Heart right ventricle (tissue), 16 donors: ENCODE results near the gene IGFLR1. TPM values are rescaled to one million over a fixed set of nuclear protein-coding genes. Genes with fewer than 3 reads are reported as not detected.

ENCODE experiments used
- ATAC-seq, 8 donors: fragments of 200-7000 bp; cut with Tn5 transposase; one replicate each; pipeline ENCODE4 v1.9.1; 2020; ENCODE audit warnings: mild to moderate bottlenecking in 8 of 8, moderate library complexity in 8 of 8, moderate number of reproducible peaks in 1 of 8
- DNase-seq, 2 donors: peaks; one replicate each; pipeline ENCODE4 v3.0.0-alpha.2; 2020
- H3K27ac ChIP-seq, 10 donors: fragments of 200-600 bp; sonication (generic) in 2 of 10; one replicate each; pipeline versions ENCODE4 v1.5.0 to v1.8.0; 2020 to 2022; ENCODE audit warnings: mild to moderate bottlenecking in 3 of 10
- H3K27me3 ChIP-seq, 7 donors: fragments of 200-600 bp; one replicate each; pipeline ENCODE4 v1.8.0; 2021 to 2022; ENCODE audit warnings: mild to moderate bottlenecking in 2 of 7
- H3K36me3 ChIP-seq, 9 donors: fragments of 200-600 bp; sonication (generic) in 1 of 9; one replicate each; pipeline versions ENCODE4 v1.5.0 to v1.8.0; 2020 to 2022; ENCODE audit warnings: mild to moderate bottlenecking in 2 of 9
- H3K4me1 ChIP-seq, 9 donors: fragments of 200-600 bp; sonication (generic) in 1 of 9; one replicate each; pipeline versions ENCODE4 v1.5.0 to v1.8.0; 2020 to 2022; ENCODE audit warnings: mild to moderate bottlenecking in 4 of 9
- H3K4me3 ChIP-seq, 10 donors: fragments of 200-600 bp; sonication (generic) in 2 of 10; one replicate each; pipeline versions ENCODE4 v1.5.0 to v1.8.0; 2020 to 2022; ENCODE audit warnings: mild to moderate bottlenecking in 7 of 10, moderate library complexity in 2 of 10
- H3K9me3 ChIP-seq, 11 donors: fragments of 200-600 bp in 10 of 11; sonication (generic) in 2 of 11; one replicate each; pipeline versions ENCODE4 v1.5.0 to v1.8.0; 2013 to 2022; ENCODE audit warnings: mild to moderate bottlenecking in 2 of 11, control low read depth in 1 of 11, moderate library complexity in 1 of 11
- CTCF ChIP-seq, 9 donors: fragments of 200-600 bp; sonication (generic) in 2 of 9; IDR thresholded peaks; one replicate each; pipeline versions ENCODE4 v1.5.0 to v1.8.0; 2021 to 2022; ENCODE audit warnings: antibody characterized with exemption in 9 of 9, mild to moderate bottlenecking in 5 of 9, moderate library complexity in 1 of 9
- WGBS, 2 donors: extraction: QIAGEN DNeasy Blood & Tissue Kit; methylation state at CpG; one replicate each; pipeline ENCODE4 v1.1.7; 2013; ENCODE audit warnings: inconsistent platforms in 1 of 2; 5-methylcytosine and 5-hydroxymethylcytosine counted together
- intact Hi-C, 10 donors: fragments of 100-400 bp; cut with DNase I; formaldehyde crosslinking; loops; one replicate each; pipeline versions ENCODE4 v1.11.1 to v1.14.2; 2022
- polyA plus RNA-seq, 2 donors: library from polyadenylated mRNA; stranded (reverse); fragments of 200-250 nt; gene quantifications; one replicate each; pipeline ENCODE4 v1.2.3, GENCODE V29; 2013
- total RNA-seq, 10 donors: library from RNA; stranded (reverse); fragmentation: NEBNext Ultra II Directional in 3 of 10; extraction: Animal tissue kit (Norgen Biotek cat#: 25700) in 3 of 10; gene quantifications; one replicate each; pipeline versions ENCODE4 v1.2.1 to v1.2.4, GENCODE V29; 2021 to 2023
- donor health status: Arrhythmogenic right ventricular cardiomyopathy.
- donor health status: ischemic (EF 13 %, LVEDD 7.1; RV severe dilation, severe dysfunction).
- donor health status: healthy with polysubstance abuse.
- donor health status: DM: no; HTN: yes; CAD: no.
- donor health status: DM: no; HTN: no; CAD: no.
- donor health status: ischemic (EF 25% LVEDD 6.9; RV normal size, moderate dysfunction).
- donor health status: ischemic (EF 25% LVEDD 5.7; RV mildly dilated, moderate dysfunction).
- donor health status: healthy.
- donor health status: DM: yes; HTN: yes; CAD: no.
- donor health status: Ischemic cardiomyopathy.
- donor health status: ischemic (EF 35%, LVEDD 5.7; RV mildly dilated, moderate dysfunction).
- donor health status: nonischemic (EF 11% LVEDD 7.7; RV severe dilation, severe dysfunction).
- donor health status: DM: yes; HTN: yes; CAD: no.
- donor health status: PGD.
- donor health status: ischemic (EF 29% LVEDD 5.4; RV normal size, mild dysfunction).
- donor health status: nonischemic (EF 23%, LVEDD 6.1; RV moderate dilation, normal function).

The IGFLR1 gene
- total and polyA plus RNA-seq, 12 donors: 1.1 to 17.1 (median 2.5) TPM

DNA sequence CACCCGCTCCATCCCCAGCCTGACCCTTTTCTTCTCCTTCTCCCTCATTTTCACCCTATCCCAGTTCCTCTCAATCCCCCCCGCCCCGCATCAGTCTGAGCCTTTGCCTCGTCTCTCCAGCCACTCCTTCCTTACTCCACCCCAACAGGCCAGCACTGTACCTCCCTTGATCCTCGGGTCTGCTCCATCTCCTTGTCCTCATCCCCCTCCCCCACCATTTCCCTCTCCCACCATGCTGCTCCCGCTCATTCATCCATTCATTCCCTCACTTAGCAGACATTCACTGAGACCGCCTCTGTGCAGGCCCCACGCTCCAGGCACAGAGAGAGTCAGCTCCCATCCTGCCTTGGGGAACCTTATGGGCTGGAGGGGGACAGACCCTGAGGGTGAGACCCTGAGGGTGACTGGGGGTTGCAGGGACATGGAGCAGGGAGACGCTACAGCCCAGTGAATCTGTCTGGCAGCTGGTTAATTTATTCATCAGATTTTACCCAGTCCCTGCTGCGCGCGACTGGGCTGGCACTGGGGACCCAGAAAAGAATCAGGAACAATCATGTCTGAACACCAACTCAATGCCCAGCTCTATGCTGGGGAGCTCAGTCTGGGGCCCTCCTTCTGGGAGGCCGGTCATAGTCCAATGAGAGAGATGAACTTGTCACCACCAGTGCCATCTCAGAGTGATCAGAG lies 34.0 kb upstream of the IGFLR1 start:
- WGBS, 2 donors: 58 to 61% methylated on average over 12 to 13 of the region's 13 CpGs
- H3K36me3 ChIP-seq: peaks cover 0 to 38% (median 0%) of the 10 kb centered on the region in 9 donors
- no peaks in the 10 kb centered on the region for H3K9me3 ChIP-seq
- peak overlapping the region in 1 of 10 donors; percentile 54 for H3K27ac ChIP-seq
- ATAC-seq (no peak), DNase-seq (no peak)
- no peaks in the 10 kb centered on the region for H3K27me3 ChIP-seq
- no peak for TF ChIP-seq CTCF (IDR thresholded peaks at IDR 0.05)
- H3K4me1 ChIP-seq: peaks cover 0 to 18% (median 7%) of the 10 kb centered on the region in 9 donors
- peak overlapping the region; percentile 61 to 98 (median 85) for H3K4me3 ChIP-seq
- intact Hi-C loops: loop anchor here in 2 of 10 donors (10.0 kb wide), 1 partner anchor 159 kb away; the partner anchor contains the start of gene LRFN3 (in 2 of the 2)

DNA sequence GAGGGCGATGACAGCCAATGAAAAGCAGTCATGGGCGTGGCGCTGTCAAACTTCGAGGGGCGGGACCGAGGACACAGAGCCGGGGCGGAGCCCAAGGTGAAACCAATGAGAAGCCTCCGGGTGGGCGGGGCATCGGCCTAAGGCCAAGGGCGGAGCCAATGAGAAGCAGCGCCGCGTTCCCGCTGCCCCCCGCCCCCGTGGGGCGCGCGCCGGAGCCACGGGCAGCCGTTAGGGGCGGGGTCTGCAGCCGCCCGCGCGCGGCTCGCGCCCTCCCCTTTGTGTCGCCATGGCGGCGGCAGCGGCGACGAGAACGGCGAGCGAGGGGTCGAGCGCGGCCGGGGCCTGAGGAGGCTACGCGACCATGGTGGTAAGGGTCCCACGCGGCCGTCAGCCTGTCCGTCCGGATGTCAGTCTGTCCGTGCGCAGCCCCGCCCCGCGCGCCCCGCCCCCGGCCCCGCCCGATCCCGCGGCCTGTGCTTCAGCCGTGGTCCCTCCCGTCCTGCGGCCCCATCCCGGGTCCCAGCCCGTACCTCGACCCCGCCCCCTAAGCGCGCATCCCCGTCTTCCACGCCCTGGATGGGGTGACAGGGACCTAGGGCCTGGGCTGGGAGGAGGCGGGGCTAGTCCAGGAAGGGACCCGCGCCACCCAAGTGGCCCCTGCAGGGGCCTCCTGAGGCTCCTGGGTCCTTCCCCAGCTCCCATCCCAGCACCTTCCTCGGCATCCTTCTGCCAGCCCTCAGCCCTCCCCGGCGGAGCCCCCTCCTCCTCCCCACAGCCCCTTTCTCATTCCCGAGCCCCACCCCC lies 33.2 kb upstream of the IGFLR1 start, which contains the start of gene ARHGAP33:
TSS of gene ARHGAP33 (plus strand) at position 267 of the 804 bp plus-strand sequence. CDS start at position 362, 95 bp downstream.
- peaks cover 0 to 30% (median 0%) of the 10 kb centered on the region in 9 donors for H3K36me3 ChIP-seq
- WGBS, 2 donors: 0 to 1% methylated on average over 74 to 82 of the region's 82 CpGs
- peak within 1 kb of the TSS; percentile 61 to 98 (median 85) for H3K4me3 ChIP-seq
- peaks cover 0 to 18% (median 7%) of the 10 kb centered on the region in 9 donors for H3K4me1 ChIP-seq
- intact Hi-C loops: loop anchor here in 2 of 10 donors (10.0 kb wide), 1 partner anchor 159 kb away; the partner anchor contains the start of gene LRFN3 (in 2 of the 2)
- ATAC-seq: peak; percentile 97 to 100 (median 99)
- peak within 1 kb of the TSS in 7 of 10 donors; percentile 17 to 75 (median 58) for H3K27ac ChIP-seq
- peak; percentile 99 for DNase-seq
- no peaks in the 10 kb centered on the region for H3K27me3 ChIP-seq
- no peaks in the 10 kb centered on the region for H3K9me3 ChIP-seq
- no peak for TF ChIP-seq CTCF (IDR thresholded peaks at IDR 0.05)

DNA sequence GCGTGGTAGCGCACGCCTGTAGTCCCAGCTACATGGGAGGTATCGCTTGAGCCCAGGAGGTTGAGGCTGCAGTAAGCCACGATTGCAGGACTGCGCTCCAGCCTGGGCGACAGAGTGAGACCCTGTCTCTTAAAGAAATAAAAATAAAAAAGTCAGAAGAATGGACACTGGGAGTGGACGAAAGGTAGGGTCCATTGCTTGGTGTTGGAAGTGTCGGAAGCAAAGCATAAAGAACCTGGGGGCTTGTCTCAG lies 32.7 kb upstream of the IGFLR1 start:
- TF ChIP-seq CTCF (IDR thresholded peaks at IDR 0.05): no peak
- Histone ChIP-seq H3K4me1 (peaks cover 0 to 18% (median 7%) of the 10 kb centered on the region in 9 donors), H3K4me3 (peak overlapping the region; percentile 61 to 98 (median 85)), H3K9me3 (no peaks in the 10 kb centered on the region), H3K27me3 (no peaks in the 10 kb centered on the region), H3K27ac (no peak overlapping the region), H3K36me3 (peaks cover 0 to 25% (median 0%) of the 10 kb centered on the region in 9 donors)
- DNase-seq (no peak), ATAC-seq (peak in 5 of 8 donors; percentile 9 to 44 (median 24))
- intact Hi-C loops: loop anchor here in 2 of 10 donors (10.0 kb wide), 1 partner anchor 160 kb away; the partner anchor contains the start of gene LRFN3 (in 2 of the 2)
- 10 to 34% methylated on average over 9 of the region's 9 CpGs for WGBS, 2 donors
